SK-N-SH (cell line): ENCODE data around the gene PLXNA4.

Source experiments
- CHD2 ChIP-seq: fragments of 150-350 bp; IDR thresholded peaks from 2 replicates; pipeline ENCODE4 v1.6.1; 2018; ENCODE audit warnings: low read length; ENCODE audit not compliant: partially characterized antibody
- EZH2phosphoT487 ChIP-seq: fragments of 200-600 bp; sonication (generic); IDR thresholded peaks from 2 replicates; pipeline ENCODE4 v1.6.1; 2017; ENCODE audit warnings: low read depth, mixed run types, mild to moderate bottlenecking, antibody characterized with exemption, moderate library complexity, borderline replicate concordance
- FOSL2 ChIP-seq: IDR thresholded peaks from 2 replicates; pipeline ENCODE4 v1.4.0; 2012; ENCODE audit warnings: low read depth, mild to moderate bottlenecking, moderate library complexity, borderline replicate concordance
- NFIC ChIP-seq: IDR thresholded peaks from 2 replicates; pipeline ENCODE4 v1.4.0; 2012; ENCODE audit warnings: borderline replicate concordance
- REST ChIP-seq: IDR thresholded peaks from 2 replicates; pipeline ENCODE4 v1.6.1; 2012; ENCODE audit warnings: mild to moderate bottlenecking, low read depth, low read length, moderate library complexity
- RFX5 ChIP-seq: IDR thresholded peaks from 2 replicates; pipeline ENCODE4 v1.6.1; 2012; ENCODE audit warnings: mild to moderate bottlenecking, improper control_type of control experiment, low read length
- RXRA ChIP-seq: IDR thresholded peaks from 2 replicates; pipeline ENCODE4 v1.4.0; 2012; ENCODE audit warnings: low read depth, mild to moderate bottlenecking, borderline replicate concordance
- TAF1 ChIP-seq: IDR thresholded peaks from 2 replicates; pipeline ENCODE4 v1.6.1; 2012; ENCODE audit warnings: low read depth, mild to moderate bottlenecking, low read length, moderate library complexity, borderline replicate concordance
- TEAD4 ChIP-seq: IDR thresholded peaks from 2 replicates; pipeline ENCODE4 v1.4.0; 2012; ENCODE audit warnings: mild to moderate bottlenecking, borderline replicate concordance; ENCODE audit not compliant: insufficient read depth
- YY1 ChIP-seq: IDR thresholded peaks from 2 replicates; pipeline ENCODE4 v1.4.0; 2012; ENCODE audit warnings: low read depth, mild to moderate bottlenecking
- TF ChIP-seq, protein P1 (sequence below): IDR thresholded peaks from 2 replicates; pipeline ENCODE4 v1.4.0; 2012; ENCODE audit warnings: low read depth, borderline replicate concordance
- TF ChIP-seq, protein P2 (sequence below): fragments of 200-600 bp; sonication (generic); IDR thresholded peaks from 2 replicates; pipeline ENCODE4 v1.6.1; 2017; ENCODE audit warnings: antibody characterized with exemption, mild to moderate bottlenecking, moderate library complexity

DNA sequence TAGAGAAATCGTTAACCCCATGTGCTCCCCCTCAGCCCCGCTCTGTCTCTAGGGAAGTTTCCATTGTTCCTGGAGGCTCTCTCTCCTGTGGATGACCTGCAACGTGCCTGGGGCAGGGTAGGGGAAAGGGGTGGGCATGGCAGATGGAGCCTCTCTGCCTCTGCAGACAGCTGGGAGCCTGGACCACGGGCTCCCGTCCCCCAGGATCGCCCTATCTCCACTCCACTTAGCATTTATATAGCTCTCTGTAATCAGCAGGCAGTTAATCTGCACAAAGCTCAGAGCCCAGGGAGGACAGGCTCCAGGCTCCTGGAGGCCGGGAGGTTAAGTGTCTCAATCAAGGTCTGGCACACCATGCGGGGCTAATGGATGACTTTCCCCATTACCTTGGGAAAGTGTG is 369.7 kb downstream of the PLXNA4 start:
- TF ChIP-seq, protein P1, sequence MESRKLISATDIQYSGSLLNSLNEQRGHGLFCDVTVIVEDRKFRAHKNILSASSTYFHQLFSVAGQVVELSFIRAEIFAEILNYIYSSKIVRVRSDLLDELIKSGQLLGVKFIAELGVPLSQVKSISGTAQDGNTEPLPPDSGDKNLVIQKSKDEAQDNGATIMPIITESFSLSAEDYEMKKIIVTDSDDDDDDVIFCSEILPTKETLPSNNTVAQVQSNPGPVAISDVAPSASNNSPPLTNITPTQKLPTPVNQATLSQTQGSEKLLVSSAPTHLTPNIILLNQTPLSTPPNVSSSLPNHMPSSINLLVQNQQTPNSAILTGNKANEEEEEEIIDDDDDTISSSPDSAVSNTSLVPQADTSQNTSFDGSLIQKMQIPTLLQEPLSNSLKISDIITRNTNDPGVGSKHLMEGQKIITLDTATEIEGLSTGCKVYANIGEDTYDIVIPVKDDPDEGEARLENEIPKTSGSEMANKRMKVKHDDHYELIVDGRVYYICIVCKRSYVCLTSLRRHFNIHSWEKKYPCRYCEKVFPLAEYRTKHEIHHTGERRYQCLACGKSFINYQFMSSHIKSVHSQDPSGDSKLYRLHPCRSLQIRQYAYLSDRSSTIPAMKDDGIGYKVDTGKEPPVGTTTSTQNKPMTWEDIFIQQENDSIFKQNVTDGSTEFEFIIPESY: no peak
- TF ChIP-seq YY1: no peak
- TF ChIP-seq RFX5: no peak
- TF ChIP-seq, protein P2, sequence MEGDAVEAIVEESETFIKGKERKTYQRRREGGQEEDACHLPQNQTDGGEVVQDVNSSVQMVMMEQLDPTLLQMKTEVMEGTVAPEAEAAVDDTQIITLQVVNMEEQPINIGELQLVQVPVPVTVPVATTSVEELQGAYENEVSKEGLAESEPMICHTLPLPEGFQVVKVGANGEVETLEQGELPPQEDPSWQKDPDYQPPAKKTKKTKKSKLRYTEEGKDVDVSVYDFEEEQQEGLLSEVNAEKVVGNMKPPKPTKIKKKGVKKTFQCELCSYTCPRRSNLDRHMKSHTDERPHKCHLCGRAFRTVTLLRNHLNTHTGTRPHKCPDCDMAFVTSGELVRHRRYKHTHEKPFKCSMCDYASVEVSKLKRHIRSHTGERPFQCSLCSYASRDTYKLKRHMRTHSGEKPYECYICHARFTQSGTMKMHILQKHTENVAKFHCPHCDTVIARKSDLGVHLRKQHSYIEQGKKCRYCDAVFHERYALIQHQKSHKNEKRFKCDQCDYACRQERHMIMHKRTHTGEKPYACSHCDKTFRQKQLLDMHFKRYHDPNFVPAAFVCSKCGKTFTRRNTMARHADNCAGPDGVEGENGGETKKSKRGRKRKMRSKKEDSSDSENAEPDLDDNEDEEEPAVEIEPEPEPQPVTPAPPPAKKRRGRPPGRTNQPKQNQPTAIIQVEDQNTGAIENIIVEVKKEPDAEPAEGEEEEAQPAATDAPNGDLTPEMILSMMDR: no peak
- no peak for TF ChIP-seq NFIC
- TF ChIP-seq RXRA: no peak
- TF ChIP-seq EZH2phosphoT487: no peak
- TF ChIP-seq TAF1: no peak
- no peak for TF ChIP-seq CHD2
- TF ChIP-seq FOSL2: no peak
- no peak for TF ChIP-seq REST
- TF ChIP-seq TEAD4: no peak
